Fibroblast of skin of abdomen (primary cell): ENCODE results near the gene NCAPG2.
"Not testable (repeated sequence)": the region's sequence is repeated elsewhere in the genome, so short reads cannot be mapped to it uniquely, and the experiment has no call there.

ENCODE experiments used
- DNase-seq: peaks from one replicate; pipeline ENCODE4 v3.0.0-alpha.2; 2013

The NCAPG2 gene

DNA sequence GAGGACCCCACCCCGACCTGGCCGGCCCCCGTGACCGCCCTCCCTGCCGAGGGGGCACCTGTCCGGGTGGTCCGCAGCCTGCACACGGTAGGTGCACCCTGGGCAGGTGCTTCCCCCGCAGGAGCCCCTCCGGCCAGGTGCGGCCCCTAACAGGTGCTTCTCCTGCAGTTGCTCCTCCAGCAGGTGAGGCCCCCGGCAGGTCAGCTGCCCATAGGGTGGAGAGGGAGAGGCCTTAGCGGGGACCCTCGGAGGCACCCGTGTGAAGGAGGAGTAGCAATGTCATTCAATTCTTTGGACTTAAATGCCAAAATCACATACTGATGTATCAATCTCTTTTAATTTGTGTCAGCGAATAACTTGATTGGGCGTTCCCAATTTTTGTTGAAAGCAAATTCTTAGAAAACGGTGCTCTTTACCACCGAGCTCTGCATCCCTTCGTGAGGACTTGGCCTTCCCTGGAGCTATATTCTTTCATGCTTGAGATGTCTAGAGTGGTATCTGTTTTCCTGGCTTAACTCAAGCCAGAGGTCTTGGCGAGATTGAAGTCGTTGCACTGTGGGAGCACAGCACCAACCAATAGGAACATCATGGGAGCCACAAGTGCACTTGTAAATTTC is 738 bp upstream of the NCAPG2 start:
- no peak for DNase-seq

DNA sequence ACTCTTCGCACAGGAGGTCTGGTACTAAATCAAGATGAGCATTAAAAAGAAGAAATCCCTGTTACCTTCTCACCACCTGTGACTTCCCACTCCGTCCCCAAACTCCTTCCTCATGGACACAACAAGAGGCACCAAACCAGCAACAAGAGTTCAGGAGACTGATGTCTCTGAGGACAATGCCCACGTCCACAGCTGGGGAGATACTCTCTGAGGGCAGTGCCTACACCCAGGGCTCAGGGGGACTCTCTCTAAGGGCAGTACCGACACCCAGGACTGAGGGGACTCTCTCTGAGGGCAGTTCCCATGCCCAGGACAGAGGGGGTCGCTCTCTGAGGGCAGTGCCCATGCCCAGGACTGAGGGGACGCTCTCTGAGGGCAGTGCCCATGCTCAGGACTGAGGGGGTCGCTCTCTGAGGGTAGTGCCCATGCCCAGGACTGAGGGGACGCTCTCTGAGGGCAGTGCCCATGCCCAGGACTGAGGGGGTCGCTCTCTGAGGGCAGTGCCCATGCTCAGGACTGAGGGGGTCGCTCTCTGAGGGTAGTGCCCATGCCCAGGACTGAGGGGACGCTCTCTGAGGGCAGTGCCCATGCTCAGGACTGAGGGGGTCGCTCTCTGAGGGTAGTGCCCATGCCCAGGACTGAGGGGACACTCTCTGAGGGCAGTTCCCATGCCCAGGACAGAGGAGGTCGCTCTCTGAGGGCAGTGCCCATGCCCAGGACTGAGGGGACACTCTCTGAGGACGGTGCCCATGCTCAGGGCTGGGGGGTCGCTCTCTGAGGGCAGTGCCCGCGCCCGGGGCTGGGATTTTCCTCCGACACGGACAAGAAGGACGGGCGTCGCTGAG is 703 bp downstream of the NCAPG2 start:
- DNase-seq: not testable (repeated sequence)

DNA sequence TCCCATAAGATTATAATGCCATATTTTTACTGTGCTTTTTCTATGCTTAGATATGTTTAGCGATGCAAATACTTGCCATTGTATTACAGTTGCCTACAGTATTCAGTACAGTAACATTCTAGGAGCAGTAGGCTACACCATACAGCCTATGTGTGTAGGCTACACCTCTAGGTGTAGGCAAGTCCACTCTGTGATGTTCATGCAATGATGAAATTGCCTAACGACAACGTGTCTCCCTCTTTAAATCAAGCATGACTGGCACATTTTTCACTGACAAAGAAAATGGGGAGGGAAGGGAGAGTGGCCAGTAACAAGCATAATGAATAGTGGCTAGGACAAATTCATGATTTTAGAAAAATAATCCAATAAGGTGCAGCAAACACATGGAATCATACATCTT is 1.7 kb downstream of the NCAPG2 start:
- no peak for DNase-seq

DNA sequence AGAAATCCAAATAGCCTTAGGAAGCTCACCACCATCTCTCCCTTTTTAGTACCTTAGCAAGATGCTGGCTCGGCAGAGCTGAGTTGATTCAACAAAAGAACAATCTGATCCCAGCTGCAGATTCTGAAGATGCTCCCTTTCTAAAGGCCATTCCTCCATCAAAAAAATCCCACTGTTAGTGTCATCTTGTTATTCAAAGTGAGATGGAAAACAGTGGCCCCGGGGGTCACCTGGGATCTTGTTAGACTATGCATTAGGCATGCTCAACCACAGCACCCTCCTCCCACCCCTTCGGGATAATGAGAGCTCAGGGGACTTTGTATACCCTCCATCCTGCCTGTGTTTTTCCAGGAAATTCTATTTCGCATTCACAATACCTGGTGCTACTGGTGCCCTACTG is 2.4 kb downstream of the NCAPG2 start:
- DNase-seq: no peak

DNA sequence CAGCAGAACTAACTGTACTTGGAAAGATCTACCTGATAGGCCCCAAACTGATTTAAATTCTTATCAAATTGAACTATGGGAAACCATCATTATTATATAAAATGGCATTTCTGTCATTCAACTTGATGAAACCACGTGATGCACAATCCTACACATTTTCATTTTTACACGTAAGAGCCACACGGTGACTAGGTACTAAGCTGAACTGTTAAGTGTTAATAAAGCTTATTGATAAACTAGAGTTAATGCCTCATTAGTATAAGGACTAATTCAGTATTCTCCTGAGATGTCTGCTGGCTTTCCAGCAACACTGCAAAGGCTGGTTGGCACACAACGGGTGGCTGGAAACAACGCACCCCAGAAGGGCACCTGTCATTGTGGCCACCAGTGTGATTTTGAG is 4.6 kb downstream of the NCAPG2 start:
- DNase-seq: no peak

DNA sequence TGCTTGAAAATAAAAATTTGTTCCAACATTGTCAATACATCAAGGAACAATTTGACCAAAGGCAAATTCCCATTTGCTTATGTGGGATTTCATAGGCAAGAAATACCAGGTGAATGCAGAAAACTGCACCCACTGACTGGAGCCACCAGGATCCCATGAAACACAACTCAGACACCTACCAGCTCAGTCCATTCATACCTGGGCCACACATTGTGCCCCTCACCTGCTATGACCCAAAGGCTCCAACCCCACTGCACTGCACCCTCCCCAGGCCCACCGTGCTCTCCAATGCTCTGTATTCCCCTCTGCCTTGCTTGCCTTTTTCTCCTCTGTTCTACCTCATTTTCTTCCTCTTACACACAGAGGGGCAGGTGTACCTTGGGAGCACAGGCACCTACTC is 5.3 kb downstream of the NCAPG2 start:
- no peak for DNase-seq

DNA sequence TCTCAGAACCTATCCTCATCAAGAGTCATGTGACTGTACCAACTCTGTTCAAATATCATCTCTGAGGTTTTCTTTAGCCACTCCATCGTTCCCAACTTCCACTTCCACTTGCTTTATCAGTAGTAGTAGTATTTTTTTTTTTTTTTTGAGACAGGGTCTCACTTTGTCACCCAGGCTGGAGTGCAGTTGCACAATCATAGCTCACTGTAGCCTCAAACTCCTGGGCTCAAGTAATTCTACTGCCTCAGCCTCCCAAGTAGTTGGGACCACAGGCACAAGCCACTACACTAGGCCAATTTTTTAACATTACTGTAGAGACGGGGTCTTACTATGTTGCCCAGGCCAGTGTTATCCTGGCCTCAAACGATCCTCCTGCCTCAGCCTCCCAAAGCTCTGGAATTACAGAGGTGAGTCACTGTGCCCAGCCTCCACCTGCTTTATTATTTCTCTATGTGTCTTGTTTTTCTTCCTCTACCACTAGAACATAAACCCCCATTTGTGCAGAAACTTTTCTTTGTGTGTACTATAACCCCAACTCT is 5.9 kb downstream of the NCAPG2 start:
- DNase-seq: no peak

DNA sequence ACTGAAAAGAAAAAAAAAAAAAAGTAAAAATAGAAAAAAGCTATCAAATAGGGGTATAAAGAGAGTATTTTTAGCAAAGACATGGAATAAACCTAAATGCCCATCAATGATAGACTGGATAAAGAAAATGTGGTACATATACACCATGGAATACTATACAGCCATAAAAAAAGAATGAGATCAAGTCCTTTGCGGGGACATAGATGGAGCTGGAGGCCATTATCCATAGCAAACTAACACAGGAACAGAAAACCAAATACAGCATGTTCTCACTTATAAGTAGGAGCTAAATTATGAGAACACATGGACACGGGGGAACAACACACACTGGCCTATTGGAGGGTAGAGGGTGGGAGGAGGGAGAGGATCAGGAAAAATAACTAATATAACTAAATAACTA is 7.0 kb downstream of the NCAPG2 start:
- not testable (repeated sequence) for DNase-seq

DNA sequence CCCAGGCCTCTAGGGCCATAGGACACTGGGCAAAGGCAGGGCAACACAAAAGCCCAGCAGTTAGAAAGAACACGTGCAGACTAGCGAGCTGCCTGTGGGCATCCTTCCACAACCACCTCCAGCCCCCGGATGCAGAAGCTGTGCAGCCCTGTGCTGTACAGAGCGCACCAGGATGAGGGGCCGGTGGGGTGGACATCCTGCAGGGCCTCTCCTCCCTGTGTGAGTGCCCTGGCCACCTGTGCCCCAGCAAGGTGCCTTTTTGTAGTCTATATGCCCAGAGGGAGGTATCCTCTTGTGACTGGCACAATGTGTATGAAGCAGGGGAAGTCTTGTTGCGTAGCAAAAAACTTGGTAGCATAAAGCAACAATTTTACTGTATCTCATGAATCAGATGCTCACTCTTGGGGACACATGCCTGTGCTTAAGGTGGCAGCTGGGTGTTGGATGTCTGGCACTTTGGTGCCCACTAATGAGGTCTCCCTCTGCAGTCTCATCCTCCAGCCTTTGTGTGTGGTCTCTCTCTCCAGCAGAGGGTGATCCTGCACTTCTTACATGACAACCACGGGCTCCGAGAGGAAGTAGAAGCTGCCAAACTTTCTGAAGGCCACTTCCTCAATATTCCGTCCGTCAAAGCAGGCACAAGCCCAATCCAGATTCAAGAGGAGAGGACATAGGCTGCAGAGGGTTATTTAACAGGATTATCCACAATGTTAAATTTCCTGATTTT is 8.7 kb downstream of the NCAPG2 start:
- peak; percentile 81 for DNase-seq

DNA sequence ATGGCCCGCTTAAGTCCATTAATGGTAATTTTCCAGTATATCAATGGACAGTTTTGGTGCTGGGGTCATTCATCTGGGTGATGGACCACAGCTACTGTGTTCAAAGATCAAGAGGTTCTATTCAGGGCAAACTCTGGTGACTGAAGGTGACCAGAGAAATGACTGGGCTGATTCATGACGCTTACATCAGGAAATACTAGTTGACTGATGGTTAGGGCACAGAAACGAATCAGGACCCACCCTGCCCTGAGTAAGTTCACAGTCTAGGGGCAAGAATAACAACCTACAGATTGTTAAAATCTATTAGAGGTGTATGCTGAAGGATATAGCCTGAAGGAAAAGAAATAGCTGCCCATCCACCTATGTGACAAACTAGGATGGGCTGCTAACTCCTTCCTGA is 9.5 kb downstream of the NCAPG2 start:
- DNase-seq: no peak

DNA sequence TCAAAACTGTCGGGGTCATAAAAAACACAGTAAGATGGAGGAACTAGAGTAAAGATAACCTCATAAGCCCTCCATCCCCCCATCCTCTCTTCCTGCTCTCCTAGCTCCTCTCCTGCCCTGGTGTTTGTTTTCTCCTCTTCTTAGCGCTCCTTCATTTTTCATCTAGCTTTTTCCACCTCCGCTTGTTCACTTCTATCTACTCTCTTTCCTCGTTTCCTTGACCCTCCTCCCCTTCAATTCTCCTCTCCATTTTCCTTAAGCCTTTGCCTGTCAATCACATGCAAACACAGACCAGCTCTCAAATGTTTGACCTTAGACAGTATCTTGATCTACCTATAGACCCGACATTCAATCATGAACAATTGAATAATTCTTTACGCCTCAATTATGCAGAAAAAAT is 10.0 kb downstream of the NCAPG2 start:
- DNase-seq: no peak

DNA sequence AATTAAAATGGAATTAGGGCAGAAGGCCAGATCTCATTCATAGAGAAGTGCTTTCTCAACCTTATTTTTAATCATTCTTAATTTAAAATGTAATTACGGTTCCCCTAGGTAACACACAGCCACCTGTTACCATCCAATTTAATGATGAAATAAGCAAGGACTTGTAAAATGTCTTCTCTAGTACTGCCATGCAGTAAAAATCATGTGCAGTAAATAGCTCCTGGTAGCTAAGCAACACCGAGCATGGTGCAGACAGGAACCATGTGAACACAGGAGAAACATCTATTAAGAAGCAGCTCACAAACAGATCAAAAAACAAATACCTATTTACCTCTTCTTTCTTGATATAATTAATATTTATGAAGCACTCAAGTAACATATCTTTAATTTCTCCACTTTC is 15.1 kb downstream of the NCAPG2 start:
- DNase-seq: no peak

DNA sequence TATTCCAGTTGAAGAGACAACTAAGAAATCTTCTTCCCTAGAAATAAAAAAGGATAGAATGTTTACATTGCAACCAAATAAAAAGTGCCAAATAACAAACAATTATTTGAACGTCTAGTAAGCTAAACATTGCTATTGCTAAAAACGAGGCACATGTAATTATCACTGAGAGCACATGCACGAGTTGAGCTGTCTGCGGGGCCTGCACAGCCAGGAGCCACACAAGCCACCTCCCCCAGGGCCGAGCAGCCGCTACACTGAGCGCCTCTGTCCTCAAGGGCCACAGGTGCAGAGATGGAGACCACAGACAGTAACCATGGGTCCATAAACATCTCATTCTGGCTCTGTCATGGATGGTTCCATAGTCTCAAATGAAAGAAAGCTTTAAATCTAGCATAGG is 17.2 kb downstream of the NCAPG2 start:
- DNase-seq: no peak

DNA sequence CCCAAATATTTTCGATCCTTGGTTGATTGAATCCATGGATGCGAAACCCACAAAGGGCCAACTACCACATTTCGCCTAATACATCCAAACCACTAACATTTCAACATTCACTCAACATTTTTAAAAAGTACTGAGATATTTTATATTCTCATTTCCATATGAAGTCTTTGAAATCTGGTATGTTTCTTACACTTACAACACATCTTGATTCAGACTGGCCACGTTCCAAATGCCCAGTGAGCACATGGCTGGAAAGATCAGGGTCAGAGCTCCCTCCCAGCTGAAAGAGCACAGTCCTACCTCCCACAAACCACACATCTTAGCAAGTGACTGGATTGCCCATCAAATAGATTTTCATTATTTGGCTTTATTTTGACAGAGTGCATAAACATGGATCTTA is 18.9 kb downstream of the NCAPG2 start:
- peak; percentile 63 for DNase-seq

DNA sequence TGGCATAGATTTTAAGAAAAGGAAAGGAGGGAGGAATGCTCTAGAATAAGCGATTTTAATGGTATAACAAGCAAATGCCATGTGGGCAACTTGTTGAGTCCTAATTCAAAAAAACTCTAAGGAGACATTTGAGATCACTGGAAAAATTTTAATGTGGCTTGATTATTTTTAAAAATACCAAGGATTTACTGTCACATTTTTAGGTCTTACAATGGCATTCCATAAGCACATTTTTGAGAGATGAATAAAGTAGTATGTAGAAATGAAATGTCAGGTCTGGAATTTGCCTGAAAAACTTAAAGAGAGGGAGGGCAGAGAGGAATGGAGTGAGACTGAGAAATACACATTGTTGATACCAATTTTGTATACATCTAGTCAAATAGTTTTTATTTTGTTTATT is 20.3 kb downstream of the NCAPG2 start:
- DNase-seq: peak; percentile 71

DNA sequence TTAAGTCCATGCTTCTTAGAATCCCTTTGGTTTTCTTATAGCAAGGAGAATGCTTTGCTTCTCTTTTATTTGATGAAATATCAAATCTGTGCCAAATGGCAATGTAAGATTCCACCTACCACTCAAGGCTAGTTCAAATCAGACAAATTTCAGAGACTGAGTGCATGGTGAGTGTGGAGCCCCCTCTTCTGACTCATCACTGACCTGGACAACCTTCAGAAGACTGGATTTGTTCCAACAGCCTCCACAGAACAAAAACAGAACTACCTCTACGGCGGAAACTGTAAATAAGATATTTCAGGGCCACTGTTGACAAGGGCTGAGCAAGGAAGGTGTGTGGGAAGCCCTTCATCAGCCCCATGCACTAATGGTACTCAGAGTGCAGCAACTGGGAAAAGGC is 21.1 kb downstream of the NCAPG2 start:
- no peak for DNase-seq

DNA sequence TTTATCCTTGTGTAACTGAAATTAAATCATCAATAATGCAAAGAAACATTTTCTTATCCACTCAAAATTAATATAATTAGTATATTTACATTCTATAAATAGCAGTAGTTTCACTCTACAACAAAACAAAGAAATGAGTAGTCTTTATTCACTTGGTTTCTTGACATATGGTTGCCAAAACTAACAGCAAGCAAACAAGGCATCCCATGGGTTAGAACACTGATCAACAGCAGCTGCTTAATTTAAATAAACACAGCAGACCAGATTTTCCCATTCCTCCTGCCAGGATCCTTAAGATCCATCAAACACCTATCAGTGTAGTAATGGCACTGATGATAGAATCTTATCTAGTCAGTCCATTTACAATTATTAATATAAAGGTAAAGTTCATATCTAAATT is 22.1 kb downstream of the NCAPG2 start:
- no peak for DNase-seq

DNA sequence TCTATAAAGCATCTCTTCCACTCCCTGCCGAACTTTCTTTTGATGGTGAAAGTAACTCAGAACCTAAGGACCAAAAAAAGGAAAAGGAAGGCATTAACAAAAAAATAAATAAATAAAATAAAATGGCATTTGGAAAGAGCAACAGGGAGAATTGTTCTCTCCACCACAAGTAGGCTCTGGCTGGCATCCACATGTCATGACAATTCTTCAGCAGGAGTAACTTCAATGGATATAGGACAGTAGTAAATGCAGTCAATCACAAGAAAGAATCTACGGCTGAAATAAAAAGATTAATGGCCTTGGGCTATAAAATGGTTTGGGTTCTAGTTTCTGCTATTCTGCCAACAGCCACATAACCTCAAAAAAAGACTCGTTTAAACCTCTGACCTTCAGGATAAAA is 23.9 kb downstream of the NCAPG2 start:
- peak; percentile 24 for DNase-seq

DNA sequence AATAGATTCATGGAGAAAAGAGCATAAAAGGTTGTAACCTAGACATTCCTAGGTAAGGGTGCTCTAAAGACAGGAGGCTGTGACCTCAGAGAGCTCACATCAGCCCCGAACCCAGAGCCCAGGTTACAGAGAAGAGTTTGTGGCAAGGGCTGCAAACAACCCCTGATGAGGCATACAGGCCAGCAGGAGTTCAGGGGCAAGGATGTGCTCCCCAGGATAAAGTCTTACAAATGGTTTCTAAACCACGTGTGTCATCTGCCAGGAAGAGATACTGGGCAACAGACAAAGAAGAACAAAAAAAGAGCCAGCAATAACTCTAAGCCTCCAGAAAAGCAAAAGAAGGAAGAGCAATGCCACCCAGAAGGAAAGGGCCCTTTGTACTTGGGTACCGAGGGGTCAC is 27.7 kb downstream of the NCAPG2 start:
- no peak for DNase-seq

DNA sequence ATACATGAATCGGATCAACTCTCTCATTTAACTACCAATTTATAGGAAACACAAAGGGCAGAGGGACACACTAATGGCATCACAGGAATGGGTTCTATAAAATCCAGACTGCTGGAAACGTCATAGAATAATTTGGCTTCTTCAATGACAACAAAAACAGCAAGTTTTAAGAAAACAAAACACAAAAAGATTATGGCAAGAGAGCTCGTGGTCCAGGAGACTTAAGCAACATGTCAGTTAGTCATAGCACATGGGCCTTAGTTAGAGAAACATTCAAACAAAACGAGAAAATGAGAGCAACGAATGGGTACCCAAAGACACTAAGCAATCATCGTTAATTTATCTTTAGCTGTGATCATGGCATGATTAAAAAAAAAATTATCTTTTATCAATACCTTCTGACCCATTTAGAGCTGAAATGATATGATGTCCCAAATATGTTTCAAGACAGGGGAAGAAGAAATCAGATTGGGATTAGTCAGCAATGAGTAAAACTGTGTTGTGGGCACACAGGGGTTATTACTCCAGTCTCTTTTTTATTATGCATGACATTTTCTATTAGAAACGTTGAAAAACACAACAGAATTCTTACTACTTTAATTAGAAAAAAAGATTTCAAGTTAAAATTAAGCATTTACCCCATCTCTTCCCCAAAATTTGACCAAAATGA is 28.3 kb downstream of the NCAPG2 start:
- no peak for DNase-seq

DNA sequence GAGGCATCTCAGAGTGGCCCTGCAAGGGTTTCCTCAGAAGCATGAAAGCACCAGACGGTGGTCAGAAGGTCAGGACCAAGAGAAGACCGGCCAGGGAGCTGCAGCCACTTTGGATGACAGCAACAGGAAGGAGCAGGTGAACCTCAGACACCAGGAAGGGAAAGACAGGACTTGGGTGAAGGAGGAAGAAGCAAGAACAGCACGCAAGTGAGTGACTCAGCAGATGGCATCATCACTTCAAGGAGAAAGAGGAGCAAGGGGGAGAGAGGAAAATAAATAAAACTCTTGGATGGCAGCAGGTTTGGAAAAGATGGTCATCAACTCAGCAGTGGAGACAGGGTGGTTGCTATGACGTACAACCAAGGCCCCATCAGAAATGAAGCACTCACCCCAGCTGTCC is 31.6 kb downstream of the NCAPG2 start:
- DNase-seq: no peak

DNA sequence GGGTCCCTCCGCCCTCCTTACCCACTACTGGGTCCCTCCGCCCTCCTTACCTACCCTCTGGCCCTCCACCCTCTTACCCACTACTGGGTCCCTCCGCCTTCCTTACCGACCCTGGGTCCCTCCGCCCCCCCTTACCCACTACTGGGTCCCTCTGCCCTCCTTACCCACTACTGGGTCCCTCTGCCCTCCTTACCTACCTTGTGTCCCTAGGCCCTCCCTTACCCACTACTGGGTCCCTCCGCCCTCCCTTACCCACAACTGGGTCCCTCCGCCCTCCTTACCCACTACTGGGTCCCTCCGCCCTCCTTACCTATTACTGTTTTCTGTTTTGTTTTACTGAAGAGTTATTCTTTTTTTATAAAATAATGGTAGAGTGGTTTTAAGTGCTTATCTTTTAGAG is 36.5 kb downstream of the NCAPG2 start:
- DNase-seq: not testable (repeated sequence)
